H9 (cell line): Measurements from ENCODE around the gene IGSF9B. TPM values are rescaled to one million over a fixed set of nuclear protein-coding genes. Genes with fewer than 3 reads are reported as not detected.

ENCODE experiments used
- DNase-seq: peaks from one replicate; pipeline ENCODE4 v3.0.0-alpha.2; 2017
- H2AFZ ChIP-seq: one replicate; pipeline ENCODE4 v1.6.1; 2013; ENCODE audit warnings: mild to moderate bottlenecking, low read length, control low read depth, moderate library complexity
- H2AK5ac ChIP-seq: 2 replicates; pipeline ENCODE4 v1.6.1; 2013; ENCODE audit warnings: low read length, control low read depth, mixed read lengths; ENCODE audit not compliant: insufficient read length
- H2BK120ac ChIP-seq: one replicate; pipeline ENCODE4 v1.6.1; 2013; ENCODE audit warnings: low read depth, mild to moderate bottlenecking, low read length, control low read depth, inconsistent platforms; ENCODE audit not compliant: poor library complexity, severe bottlenecking
- H2BK12ac ChIP-seq: 2 replicates; pipeline ENCODE4 v1.6.1; 2013; ENCODE audit warnings: low read length, control low read depth, mixed read lengths, low read depth; ENCODE audit not compliant: insufficient read length
- H2BK15ac ChIP-seq: 2 replicates; pipeline ENCODE4 v1.6.1; 2013; ENCODE audit warnings: low read depth, low read length, control low read depth
- H2BK20ac ChIP-seq: one replicate; pipeline ENCODE4 v1.6.1; 2013; ENCODE audit warnings: low read depth, mild to moderate bottlenecking, low read length, control low read depth, inconsistent platforms; ENCODE audit not compliant: poor library complexity, severe bottlenecking
- H2BK5ac ChIP-seq: 2 replicates; pipeline ENCODE4 v1.6.1; 2013; ENCODE audit warnings: low read length, control low read depth, mixed read lengths; ENCODE audit not compliant: insufficient read length
- H3K14ac ChIP-seq: 2 replicates; pipeline ENCODE4 v1.6.1; 2013; ENCODE audit warnings: low read length, control low read depth; ENCODE audit not compliant: insufficient read depth
- H3K18ac ChIP-seq: 2 replicates; pipeline ENCODE4 v1.6.1; 2013; ENCODE audit warnings: low read depth, mild to moderate bottlenecking, mixed read lengths, low read length, control low read depth; ENCODE audit not compliant: insufficient read length
- H3K23ac ChIP-seq: 2 replicates; pipeline ENCODE4 v1.6.1; 2013; ENCODE audit warnings: low read length, control low read depth, mixed read lengths, low read depth; ENCODE audit not compliant: insufficient read length
- H3K23me2 ChIP-seq: 2 replicates; pipeline ENCODE4 v1.6.1; 2013; ENCODE audit warnings: low read depth, mild to moderate bottlenecking, mixed read lengths, low read length, control low read depth; ENCODE audit not compliant: insufficient read length, poor library complexity, severe bottlenecking
- H3K27ac ChIP-seq: 2 replicates; pipeline ENCODE4 v1.5.1; 2013; ENCODE audit warnings: low read length, control low read depth, mixed read lengths, low read depth; ENCODE audit not compliant: insufficient read length
- H3K27me3 ChIP-seq: 2 replicates; pipeline ENCODE4 v1.6.1; 2013; ENCODE audit warnings: low read length, control low read depth, inconsistent platforms; ENCODE audit not compliant: insufficient read depth
- H3K4ac ChIP-seq: 2 replicates; pipeline ENCODE4 v1.6.1; 2013; ENCODE audit warnings: low read depth, mild to moderate bottlenecking, control low read depth, inconsistent platforms, low read length, moderate library complexity
- H3K4me1 ChIP-seq: 2 replicates; pipeline ENCODE4 v1.6.1; 2013; ENCODE audit warnings: low read length, control low read depth, inconsistent platforms; ENCODE audit not compliant: insufficient read depth
- H3K4me2 ChIP-seq: 2 replicates; pipeline ENCODE4 v1.6.1; 2013; ENCODE audit warnings: low read length, control low read depth, mixed read lengths; ENCODE audit not compliant: insufficient read length, insufficient read depth
- H3K56ac ChIP-seq: 2 replicates; pipeline ENCODE4 v1.6.1; 2013; ENCODE audit warnings: low read depth, mild to moderate bottlenecking, mixed read lengths, low read length, control low read depth; ENCODE audit not compliant: insufficient read length
- H3K79me1 ChIP-seq: 2 replicates; pipeline ENCODE4 v1.6.1; 2013; ENCODE audit warnings: low read depth, mild to moderate bottlenecking, moderate library complexity, low read length, control low read depth, inconsistent platforms; ENCODE audit not compliant: insufficient read depth, poor library complexity, severe bottlenecking
- H3K79me2 ChIP-seq: 2 replicates; pipeline ENCODE4 v1.6.1; 2013; ENCODE audit warnings: low read length, control low read depth, inconsistent platforms; ENCODE audit not compliant: insufficient read depth
- H3K9ac ChIP-seq: 2 replicates; pipeline ENCODE4 v1.6.1; 2013; ENCODE audit warnings: low read length, control low read depth, mixed read lengths; ENCODE audit not compliant: insufficient read length; ENCODE audit errors: extremely low read depth
- H3K9me3 ChIP-seq: one replicate; pipeline ENCODE4 v1.6.1; 2013; ENCODE audit warnings: low read depth, low read length, inconsistent platforms; ENCODE audit not compliant: control insufficient read depth
- H3T11ph ChIP-seq: one replicate; pipeline ENCODE4 v1.6.1; 2013; ENCODE audit warnings: mild to moderate bottlenecking, low read length, control low read depth, inconsistent platforms
- H4K20me1 ChIP-seq: one replicate; pipeline ENCODE4 v1.6.1; 2013; ENCODE audit not compliant: control insufficient read depth, insufficient read length, insufficient read depth
- H4K5ac ChIP-seq: 2 replicates; pipeline ENCODE4 v1.6.1; 2013; ENCODE audit warnings: low read depth, mild to moderate bottlenecking, mixed read lengths, low read length, control low read depth; ENCODE audit not compliant: insufficient read length
- H4K8ac ChIP-seq: replicated peaks from 2 replicates; pipeline ENCODE4 v1.6.1; 2013; ENCODE audit warnings: low read length, control low read depth, mixed read lengths, low read depth; ENCODE audit not compliant: insufficient read length
- H4K91ac ChIP-seq: 2 replicates; pipeline ENCODE4 v1.6.1; 2013; ENCODE audit warnings: low read depth, mild to moderate bottlenecking, moderate library complexity, mixed read lengths, low read length, control low read depth; ENCODE audit not compliant: insufficient read length
- H3K27ac Mint-ChIP-seq, 3 experiments: 2 replicates in 2 of 3; 3 replicates in 1 of 3; pipeline ENCODE4 v1.8.0; 2020 to 2021; ENCODE audit warnings: mixed read lengths in 3 of 3, mild to moderate bottlenecking in 1 of 3, moderate library complexity in 1 of 3
- H3K27me3 Mint-ChIP-seq: 2 replicates; pipeline ENCODE4 v1.8.0; 2021; ENCODE audit warnings: low read depth, mild to moderate bottlenecking, moderate library complexity, mixed read lengths
- H3K36me3 Mint-ChIP-seq, 3 experiments: 2 replicates in 2 of 3; 3 replicates in 1 of 3; pipeline ENCODE4 v1.8.0; 2020 to 2021; ENCODE audit warnings: low read depth in 3 of 3, mixed read lengths in 3 of 3; ENCODE audit not compliant: insufficient read depth in 1 of 3
- H3K4me1 Mint-ChIP-seq, 2 experiments: 2 replicates each; pipeline ENCODE4 v1.8.0; 2020; ENCODE audit warnings: mixed read lengths in 2 of 2
- H3K4me3 Mint-ChIP-seq, 2 experiments: 2 replicates in 1 of 2; 3 replicates in 1 of 2; pipeline ENCODE4 v1.8.0; 2020 to 2021; ENCODE audit warnings: mild to moderate bottlenecking in 2 of 2, mixed read lengths in 2 of 2, moderate library complexity in 1 of 2
- H3K9me3 Mint-ChIP-seq, 2 experiments: 2 replicates in 1 of 2; 3 replicates in 1 of 2; pipeline ENCODE4 v1.8.0; 2020; ENCODE audit warnings: mild to moderate bottlenecking in 2 of 2, mixed read lengths in 2 of 2, moderate library complexity in 1 of 2
- WGBS: extraction: QIAGEN DNeasy Blood & Tissue Kit; methylation state at CpG from one replicate; pipeline ENCODE4 v1.1.7; 2013; ENCODE audit warnings: missing lambda C conversion rate, low lambda C conversion rate, mixed read lengths; ENCODE audit not compliant: insufficient read length; ENCODE audit errors: extremely low coverage; 5-methylcytosine and 5-hydroxymethylcytosine counted together
- total RNA-seq: library from RNA; stranded (reverse); gene quantifications from 2 replicates; pipeline ENCODE4 v1.2.1, GENCODE V29; 2021
- TF ChIP-seq, protein P1 (sequence below): fragments of 200-600 bp; sonication (generic); conservative IDR thresholded peaks from 3 replicates; pipeline ENCODE4 v1.8.0; 2021; ENCODE audit warnings: antibody characterized with exemption, mild to moderate bottlenecking

Gene IGSF9B
- total RNA-seq, 1 experiment from 2014 or later = 25.7 TPM

DNA sequence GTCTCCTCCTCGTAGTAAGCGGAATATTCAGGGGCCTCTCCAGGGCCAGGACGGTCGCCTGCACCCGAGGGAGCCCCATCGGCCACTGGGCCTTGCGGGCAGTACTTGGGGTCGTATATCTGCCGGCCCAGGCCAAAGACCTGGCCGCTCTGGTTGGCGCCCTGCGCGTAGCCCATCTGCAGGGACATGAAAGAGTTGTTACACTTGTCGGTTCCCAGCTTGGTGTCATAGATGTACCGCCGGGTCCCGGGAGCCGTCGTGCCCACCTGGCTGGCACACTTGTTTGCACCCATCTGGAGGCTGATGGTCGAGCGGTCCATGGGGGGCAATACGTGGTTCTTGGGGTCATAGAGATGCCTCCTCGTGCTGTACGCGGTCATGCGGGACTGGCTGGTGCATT, 92.0 kb downstream of the IGSF9B start:
- Histone ChIP-seq H3K23ac (no peak overlapping the region), H2BK5ac (no peak overlapping the region), H4K20me1 (no peaks in the 10 kb centered on the region), H3T11ph (no peak overlapping the region), H2BK15ac (no peak overlapping the region), H2BK12ac (no peak overlapping the region), H3K4me1 (no peaks in the 10 kb centered on the region), H4K8ac (no peak overlapping the region), H3K23me2 (no peaks in the 10 kb centered on the region), H2AK5ac (no peak overlapping the region), H4K91ac (no peak overlapping the region), H3K9ac (no peak overlapping the region), H3K27ac (no peak overlapping the region), H2AFZ (no peak overlapping the region), H4K5ac (no peak overlapping the region), H3K4me2 (no peak overlapping the region), H3K18ac (no peak overlapping the region), H3K27me3 (no peaks in the 10 kb centered on the region), H3K79me2 (no peaks in the 10 kb centered on the region), H3K14ac (no peak overlapping the region), H3K79me1 (no peaks in the 10 kb centered on the region), H2BK120ac (no peak overlapping the region), H2BK20ac (no peak overlapping the region), H3K4ac (no peak overlapping the region), H3K9me3 (no peaks in the 10 kb centered on the region), H3K56ac (no peak overlapping the region)
- H3K4me3 Mint-ChIP-seq = no peak overlapping the region
- no peaks in the 10 kb centered on the region; the same call in 1 of the 2 replicates for H3K27me3 Mint-ChIP-seq
- no peak overlapping the region for H3K27ac Mint-ChIP-seq
- WGBS = no CpG with 5 or more reads among the region's 26 CpGs
- H3K36me3 Mint-ChIP-seq = no peaks in the 10 kb centered on the region
- no peaks in the 10 kb centered on the region for H3K4me1 Mint-ChIP-seq
- no peak for DNase-seq
- TF ChIP-seq, protein P1, sequence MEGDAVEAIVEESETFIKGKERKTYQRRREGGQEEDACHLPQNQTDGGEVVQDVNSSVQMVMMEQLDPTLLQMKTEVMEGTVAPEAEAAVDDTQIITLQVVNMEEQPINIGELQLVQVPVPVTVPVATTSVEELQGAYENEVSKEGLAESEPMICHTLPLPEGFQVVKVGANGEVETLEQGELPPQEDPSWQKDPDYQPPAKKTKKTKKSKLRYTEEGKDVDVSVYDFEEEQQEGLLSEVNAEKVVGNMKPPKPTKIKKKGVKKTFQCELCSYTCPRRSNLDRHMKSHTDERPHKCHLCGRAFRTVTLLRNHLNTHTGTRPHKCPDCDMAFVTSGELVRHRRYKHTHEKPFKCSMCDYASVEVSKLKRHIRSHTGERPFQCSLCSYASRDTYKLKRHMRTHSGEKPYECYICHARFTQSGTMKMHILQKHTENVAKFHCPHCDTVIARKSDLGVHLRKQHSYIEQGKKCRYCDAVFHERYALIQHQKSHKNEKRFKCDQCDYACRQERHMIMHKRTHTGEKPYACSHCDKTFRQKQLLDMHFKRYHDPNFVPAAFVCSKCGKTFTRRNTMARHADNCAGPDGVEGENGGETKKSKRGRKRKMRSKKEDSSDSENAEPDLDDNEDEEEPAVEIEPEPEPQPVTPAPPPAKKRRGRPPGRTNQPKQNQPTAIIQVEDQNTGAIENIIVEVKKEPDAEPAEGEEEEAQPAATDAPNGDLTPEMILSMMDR = no peak
- no peaks in the 10 kb centered on the region for H3K9me3 Mint-ChIP-seq
